HepG2 (cell line): ENCODE measurements around the gene TCEA3. TPM values are rescaled to one million over a fixed set of nuclear protein-coding genes. Genes with fewer than 3 reads are reported as not detected.

Source experiments
- ATF2 ChIP-seq: sonication (generic); formaldehyde crosslinking; IDR thresholded peaks from 2 replicates; pipeline ENCODE4 v1.4.0; 2020; ENCODE audit warnings: missing genetic modification reagents
- DMAP1 ChIP-seq: IDR thresholded peaks from 2 replicates; pipeline ENCODE4 v1.6.1; 2016
- MXD3 ChIP-seq: IDR thresholded peaks from 2 replicates; pipeline ENCODE4 v1.6.1; 2016; ENCODE audit warnings: mild to moderate bottlenecking, missing biosample characterization, missing genetic modification reagents
- MYPOP ChIP-seq: sonication (generic); formaldehyde crosslinking; IDR thresholded peaks from 2 replicates; pipeline ENCODE4 v1.8.1; 2023; ENCODE audit warnings: mild to moderate bottlenecking, moderate library complexity, missing genetic modification reagents
- NFKBIZ ChIP-seq: IDR thresholded peaks from 2 replicates; pipeline ENCODE4 v1.6.1; 2018; ENCODE audit warnings: missing genetic modification reagents, missing compliant biosample characterization
- SAFB2 ChIP-seq: sonication (generic); formaldehyde crosslinking; IDR thresholded peaks from 2 replicates; pipeline ENCODE4 v1.5.1; 2020; ENCODE audit warnings: missing genetic modification reagents, low read depth, mild to moderate bottlenecking, borderline replicate concordance
- SNAPC4 ChIP-seq: sonication (generic); formaldehyde crosslinking; IDR thresholded peaks from 2 replicates; pipeline ENCODE4 v1.4.0; 2020; ENCODE audit warnings: mild to moderate bottlenecking, missing genetic modification reagents
- SNRNP70 ChIP-seq: fragments of 200-400 bp; formaldehyde crosslinking; IDR thresholded peaks from 2 replicates; pipeline ENCODE4 v1.6.1; 2017; ENCODE audit warnings: mild to moderate bottlenecking, low read depth, low read length, moderate library complexity
- TFDP2 ChIP-seq: sonication (generic); formaldehyde crosslinking; IDR thresholded peaks from 2 replicates; pipeline ENCODE4 v1.4.0; 2020; ENCODE audit warnings: missing genetic modification reagents
- ZBTB37 ChIP-seq: sonication (generic); formaldehyde crosslinking; IDR thresholded peaks from 2 replicates; pipeline ENCODE4 v1.4.0; 2020; ENCODE audit warnings: mild to moderate bottlenecking, missing genetic modification reagents
- ZFP41 ChIP-seq: sonication (generic); formaldehyde crosslinking; IDR thresholded peaks from 2 replicates; pipeline ENCODE4 v1.4.0; 2020; ENCODE audit warnings: mild to moderate bottlenecking, missing genetic modification reagents, borderline replicate concordance
- ZNF276 ChIP-seq: sonication (generic); formaldehyde crosslinking; IDR thresholded peaks from 2 replicates; pipeline ENCODE4 v1.4.0; 2020; ENCODE audit warnings: mild to moderate bottlenecking, low read depth, missing genetic modification reagents
- ZNF430 ChIP-seq: sonication (generic); formaldehyde crosslinking; IDR thresholded peaks from 2 replicates; pipeline ENCODE4 v1.9.0; 2021; ENCODE audit warnings: mild to moderate bottlenecking, missing genetic modification reagents
- polyA plus RNA-seq, 8 experiments: library from polyadenylated mRNA; depleted of rRNA in 3 of 8; stranded (reverse) in 7 of 8; unstranded in 1 of 8; fragments of >200 nt; fragmentation: Illumina TruSeq in 4 of 8; extraction: Trizol in 4 of 8; gene quantifications; 2 replicates each; pipeline versions ENCODE4 v1.2.1 to v1.2.3, GENCODE V29; 2011 to 2016; ENCODE audit warnings: low read depth in 4 of 8, missing spikeins in 1 of 8, mixed read lengths in 1 of 8; ENCODE audit not compliant: insufficient read depth in 1 of 8
- total RNA-seq, 5 experiments: library from RNA; depleted of rRNA; stranded (reverse); fragments of >200 nt; fragmentation: Illumina TruSeq; extraction: Trizol; gene quantifications; 2 replicates each; pipeline ENCODE4 v1.2.3, GENCODE V29; 2016; ENCODE audit warnings: low read depth in 1 of 5

Gene TCEA3
- total and polyA plus RNA-seq, 2 of the 13 experiments (the other 11 are each of a cell fraction or from before 2014, with no cell fraction given): 55.5 to 84.6 TPM

GRCh38 chr1:23368562-23369334 lies 55.8 kb downstream of the TCEA3 start (continued):
- TF ChIP-seq MXD3 (CRISPR knock-in tag) (no peak), ZNF276 (CRISPR knock-in tag) (0 out of 2 replicates have a peak, but pooled peaks have one; percentile 12), ZFP41 (CRISPR knock-in tag) (peak; percentile 50; the same call in 1 of the 2 replicates), SAFB2 (0 out of 2 replicates have a peak, but pooled peaks have one; percentile 66), MYPOP (CRISPR knock-in tag) (peak; percentile 77; the same call in 1 of the 2 replicates), NFKBIZ (CRISPR knock-in tag) (peak; percentile 25; the same call in 1 of the 2 replicates), TFDP2 (CRISPR knock-in tag) (peak; percentile 80), ATF2 (peak; percentile 29; the same call in 1 of the 2 replicates), ZNF430 (CRISPR knock-in tag) (peak; percentile 85; the same call in 1 of the 2 replicates), SNRNP70 (no peak), ZBTB37 (CRISPR knock-in tag) (0 out of 2 replicates have a peak, but pooled peaks have one; percentile 43), SNAPC4 (peak; percentile 89), DMAP1 (CRISPR knock-in tag) (peak; percentile 67; the same call in 1 of the 2 replicates)
